Fibroblast of villous mesenchyme (primary cell): ENCODE results near the gene PPP1CC. TPM values are rescaled to one million over a fixed set of nuclear protein-coding genes. Genes with fewer than 3 reads are reported as not detected.

Experiments used
- DNase-seq: peaks from one replicate; pipeline ENCODE4 v3.0.0-alpha.2; 2010; ENCODE audit warnings: low read depth
- H3K4me3 ChIP-seq: 2 replicates; pipeline ENCODE4 v1.5.1; 2011; ENCODE audit warnings: low read depth, mild to moderate bottlenecking, low read length
- CTCF ChIP-seq: IDR thresholded peaks from 2 replicates; pipeline ENCODE4 v1.5.1; 2012; ENCODE audit warnings: low read depth, mild to moderate bottlenecking, low read length; ENCODE audit not compliant: insufficient read depth
- total RNA-seq: library from RNA; depleted of rRNA; stranded (reverse); fragments of >200 nt; gene quantifications from 2 replicates; pipeline ENCODE4 v1.2.3, GENCODE V29; 2012

The PPP1CC gene
- total RNA-seq, 1 donor = 139 TPM

- TF ChIP-seq CTCF = no peak
- no peak for DNase-seq
- no peak overlapping the region for H3K4me3 ChIP-seq
Observed at GRCh38 chr12:110758922-110759321, 16.2 kb upstream of the PPP1CC start.

- no peak for TF ChIP-seq CTCF
- no peak for DNase-seq
Observed at GRCh38 chr12:110756611-110757010, 13.9 kb upstream of the PPP1CC start.

GRCh38 chr12:110754101-110754793, 11.6 kb upstream of the PPP1CC start:
- no peak for TF ChIP-seq CTCF

More at GRCh38 chr12:110756611-110757010, 13.9 kb upstream of the PPP1CC start:
- H3K4me3 ChIP-seq = no peak overlapping the region

GRCh38 chr12:110750784-110751461, 8.2 kb upstream of the PPP1CC start:
- TF ChIP-seq CTCF = no peak
- no peak overlapping the region for H3K4me3 ChIP-seq
- DNase-seq = peak; percentile 61

More at GRCh38 chr12:110754101-110754793, 11.6 kb upstream of the PPP1CC start:
- no peak overlapping the region for H3K4me3 ChIP-seq
- DNase-seq = no peak

- no peak for TF ChIP-seq CTCF
- no peak overlapping the region for H3K4me3 ChIP-seq
- DNase-seq = no peak
Observed at GRCh38 chr12:110746550-110746949, 3.9 kb upstream of the PPP1CC start.

GRCh38 chr12:110745542-110746284, 3.0 kb upstream of the PPP1CC start:
- no peak overlapping the region for H3K4me3 ChIP-seq
- DNase-seq = no peak
- TF ChIP-seq CTCF = no peak
